Esophagus muscularis mucosa (tissue), 3 donors: ENCODE results near the gene RIPPLY2.

ENCODE experiments used
- CTCF ChIP-seq, 3 experiments: fragments of 200-600 bp in 2 of 3; fragments of 450-650 bp in 1 of 3; sonication (generic) in 2 of 3; IDR thresholded peaks; one replicate each; pipeline ENCODE4 v1.5.1; 2017 to 2019; ENCODE audit warnings: antibody characterized with exemption in 3 of 3, mild to moderate bottlenecking in 2 of 3, moderate library complexity in 1 of 3
- POLR2AphosphoS5 ChIP-seq, 2 donors: sonication (generic); formaldehyde crosslinking; IDR thresholded peaks; one replicate each; pipeline ENCODE4 v1.6.1; 2017; ENCODE audit warnings: antibody characterized with exemption in 2 of 2

GRCh38 chr6:83867527-83868161 is 14.5 kb downstream of the RIPPLY2 start:
- TF ChIP-seq CTCF (IDR thresholded peaks at IDR 0.05) = no peak
- no peak for TF ChIP-seq POLR2AphosphoS5 (IDR thresholded peaks at IDR 0.05)
